Renal cortex interstitium (tissue), 11 donors: Measurements from ENCODE around the gene KATNAL1. TPM values are rescaled to one million over a fixed set of nuclear protein-coding genes. Genes with fewer than 3 reads are reported as not detected.

Experiments
- DNase-seq, 11 donors: peaks; one replicate each; pipeline ENCODE4 v3.0.0-alpha.2; 2013; ENCODE audit warnings: low read depth in 9 of 11, low spot score in 4 of 11; ENCODE audit errors: extremely low read depth in 1 of 11
- polyA plus RNA-seq, 3 donors: library from polyadenylated mRNA; unstranded; fragments of 120-200 nt; gene quantifications; one replicate each; pipeline ENCODE4 v1.2.1, GENCODE V29; 2013; ENCODE audit not compliant: insufficient read length in 3 of 3

Gene KATNAL1
- polyA plus RNA-seq, 3 donors: 12.4 to 14.8 (median 13.4) TPM

DNA sequence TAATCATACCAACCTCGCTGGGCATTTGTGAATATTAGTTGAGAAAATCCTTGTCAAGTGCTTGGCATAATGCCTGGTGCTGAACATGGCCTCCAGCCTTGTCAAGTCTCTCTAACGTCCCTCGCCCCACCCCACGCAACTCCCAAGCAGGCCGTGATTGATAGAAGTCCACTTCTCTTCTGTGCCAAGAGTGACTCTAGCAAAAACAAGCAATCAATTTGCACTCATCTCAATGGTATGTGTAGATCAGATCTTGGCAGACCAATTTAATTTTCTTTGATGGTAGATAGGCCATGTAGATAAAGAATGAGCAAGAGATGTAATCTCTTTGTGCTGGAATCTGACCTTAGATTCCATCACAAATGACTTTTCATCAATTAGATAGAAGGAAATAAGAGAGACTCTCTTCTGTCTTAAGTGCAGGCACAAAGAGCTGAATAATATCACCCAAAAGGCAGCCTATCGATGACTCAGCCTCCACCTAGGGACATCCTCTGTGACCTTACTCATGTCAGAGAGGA is 31.0 kb upstream of the KATNAL1 start:
- no peak for DNase-seq

DNA sequence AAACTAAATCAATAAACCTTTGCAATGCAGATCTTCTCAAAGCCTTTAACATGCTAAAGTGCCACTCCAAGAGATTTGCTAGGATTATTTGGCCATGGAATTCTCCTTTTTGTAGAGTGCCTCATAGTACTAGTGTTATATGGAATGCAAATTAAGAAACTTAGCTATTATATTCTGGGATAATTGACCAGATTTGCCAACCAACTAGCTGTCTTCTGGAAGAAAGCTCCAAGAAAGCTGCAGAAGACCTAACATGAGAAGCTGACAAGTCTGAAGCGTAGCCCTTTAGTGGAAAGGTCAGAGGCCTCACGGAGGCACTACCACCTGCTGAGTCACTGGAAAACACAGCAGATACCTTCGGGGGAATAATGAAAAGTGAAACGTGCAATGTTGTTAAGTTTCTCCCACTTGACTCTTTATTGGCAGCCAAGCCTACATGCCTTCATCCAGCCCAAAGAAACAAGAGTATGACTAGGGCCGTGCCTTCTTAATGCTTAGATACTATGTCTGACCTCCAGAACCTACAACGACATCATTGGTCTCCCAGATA is 29.8 kb upstream of the KATNAL1 start:
- no peak for DNase-seq

DNA sequence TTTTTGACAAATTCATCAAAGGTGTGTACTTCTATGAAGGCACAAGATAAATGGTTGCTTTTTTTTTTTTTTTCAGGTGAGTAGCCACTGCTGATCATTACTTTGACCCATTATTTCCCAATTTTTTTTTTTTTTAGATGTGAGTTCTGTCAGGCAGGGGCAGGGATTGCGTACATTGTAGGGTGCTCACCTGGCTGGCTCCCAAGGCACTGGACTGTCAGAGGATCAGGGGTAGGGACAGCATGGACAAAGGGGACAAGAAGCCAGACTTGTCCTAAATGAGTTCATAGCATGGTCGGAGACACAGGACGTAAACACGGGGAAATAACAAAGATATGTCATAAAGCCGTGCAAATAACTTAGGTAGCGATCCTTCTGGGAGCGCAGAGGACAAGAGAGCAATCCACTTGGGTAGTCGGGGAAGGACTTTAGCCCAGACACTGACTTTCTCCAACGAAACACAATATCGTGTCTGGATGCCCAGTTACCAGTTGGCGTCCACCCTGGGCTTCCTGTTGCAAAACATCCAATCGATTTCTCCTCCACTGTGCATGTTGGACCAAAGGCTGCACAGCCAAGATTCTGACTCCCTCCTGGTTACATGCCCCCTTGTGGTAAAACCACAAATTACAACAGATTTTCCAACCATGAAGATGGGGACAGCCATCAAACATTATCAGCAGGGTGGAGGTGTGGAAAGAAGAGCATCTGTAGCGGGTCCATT is 27.5 kb upstream of the KATNAL1 start:
- no peak for DNase-seq

- DNase-seq: no peak
Observed at GRCh38 chr13:30333616-30334015, 26.3 kb upstream of the KATNAL1 start.

DNA sequence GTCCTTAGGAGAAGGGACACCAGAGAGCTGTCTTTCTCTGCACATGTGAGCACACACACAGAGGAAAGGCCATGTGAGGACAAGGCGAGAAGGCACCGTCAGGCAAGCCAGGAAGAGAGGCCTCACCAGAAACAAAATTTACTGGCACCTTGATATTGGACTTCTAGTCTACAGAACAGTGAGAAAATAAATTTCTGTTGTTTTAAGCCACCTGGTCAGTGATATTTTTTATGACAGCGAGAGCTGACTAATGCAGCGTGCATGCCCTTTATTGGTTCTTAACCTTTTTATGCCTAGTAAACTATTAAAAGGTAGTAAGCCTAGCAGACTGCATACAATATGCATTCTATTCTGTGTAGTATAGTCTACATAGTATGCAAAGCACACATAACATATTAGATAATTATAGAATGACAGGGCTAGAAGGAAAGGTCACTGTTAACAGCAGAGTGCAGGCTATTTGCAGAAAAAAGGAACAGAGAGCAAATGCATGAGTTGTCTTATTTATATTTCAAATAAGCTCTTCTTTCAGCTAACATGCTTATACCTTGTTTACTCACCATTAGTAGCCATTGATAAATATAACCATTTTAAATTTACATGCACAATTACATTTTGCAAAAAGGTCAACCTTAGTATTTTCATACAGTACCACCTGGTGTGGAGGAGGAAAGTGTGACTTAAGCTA is 25.2 kb upstream of the KATNAL1 start:
- no peak for DNase-seq

DNA sequence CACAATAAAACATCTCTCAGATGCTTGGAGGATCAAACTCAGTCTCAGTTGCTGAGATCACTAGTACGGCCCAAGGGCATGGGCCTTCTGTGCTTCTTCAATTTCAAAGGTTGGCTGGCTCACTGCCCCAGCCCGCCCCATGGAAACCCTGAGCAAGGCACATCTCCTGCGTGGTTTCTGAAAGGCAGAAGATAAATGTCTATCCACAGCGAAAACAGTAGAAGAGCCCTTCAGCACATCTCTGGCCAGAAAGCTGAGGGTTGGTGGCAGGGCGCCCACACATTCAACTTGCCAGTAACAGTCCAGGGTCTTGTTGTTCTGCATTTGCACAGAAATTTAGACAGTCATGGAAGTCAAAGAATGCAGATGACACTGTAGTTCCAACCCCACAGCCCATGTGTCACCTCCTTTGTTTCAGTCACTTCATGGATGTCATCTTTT is 24.0 kb upstream of the KATNAL1 start:
- DNase-seq: no peak

- no peak for DNase-seq
Observed at GRCh38 chr13:30329009-30329585, 21.7 kb upstream of the KATNAL1 start.

DNA sequence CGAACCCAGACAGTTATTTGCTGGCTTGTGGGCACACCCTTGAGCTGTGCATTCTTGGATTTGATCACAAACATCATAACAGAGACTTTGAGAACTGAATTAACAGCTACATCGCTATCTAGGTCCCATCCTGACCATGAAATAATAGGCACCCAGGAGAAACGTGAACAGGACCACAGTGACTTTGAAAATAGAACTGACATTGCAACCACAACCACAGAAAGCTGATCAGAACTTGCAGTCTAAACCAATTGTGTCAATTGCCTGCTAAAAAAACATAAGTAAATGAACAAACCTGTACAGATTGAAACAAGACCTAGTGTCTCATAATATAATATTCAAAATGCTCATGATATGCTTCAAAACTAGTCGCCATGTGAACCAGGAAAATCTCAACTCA is 18.3 kb upstream of the KATNAL1 start:
- DNase-seq: no peak

DNA sequence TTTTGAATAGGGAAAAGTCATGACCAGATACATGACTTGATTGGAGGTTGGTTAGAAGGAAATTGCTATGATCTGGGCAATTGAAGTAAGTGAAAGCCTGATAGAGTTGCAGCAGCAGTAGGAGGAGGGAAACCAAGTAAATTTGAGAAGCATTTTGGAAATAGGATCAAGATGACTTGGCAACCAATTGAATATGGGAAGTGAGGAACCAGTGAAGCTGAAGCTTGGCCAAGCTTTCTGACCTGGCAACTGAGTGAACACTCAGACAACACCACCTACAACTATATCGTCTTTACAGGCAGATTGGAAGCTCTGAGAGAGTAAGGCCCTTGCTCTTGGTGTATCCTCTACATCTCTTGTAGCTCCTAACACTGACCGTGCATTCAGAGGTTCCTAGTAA is 16.2 kb upstream of the KATNAL1 start:
- no peak for DNase-seq

- no peak for DNase-seq
Observed at GRCh38 chr13:30322428-30322827, 15.1 kb upstream of the KATNAL1 start.

- DNase-seq: no peak
Observed at GRCh38 chr13:30321256-30321655, 13.9 kb upstream of the KATNAL1 start.

- DNase-seq: no peak
Observed at GRCh38 chr13:30319655-30320054, 12.3 kb upstream of the KATNAL1 start.

GRCh38 chr13:30319130-30319529 is 11.8 kb upstream of the KATNAL1 start:
- DNase-seq: no peak

DNA sequence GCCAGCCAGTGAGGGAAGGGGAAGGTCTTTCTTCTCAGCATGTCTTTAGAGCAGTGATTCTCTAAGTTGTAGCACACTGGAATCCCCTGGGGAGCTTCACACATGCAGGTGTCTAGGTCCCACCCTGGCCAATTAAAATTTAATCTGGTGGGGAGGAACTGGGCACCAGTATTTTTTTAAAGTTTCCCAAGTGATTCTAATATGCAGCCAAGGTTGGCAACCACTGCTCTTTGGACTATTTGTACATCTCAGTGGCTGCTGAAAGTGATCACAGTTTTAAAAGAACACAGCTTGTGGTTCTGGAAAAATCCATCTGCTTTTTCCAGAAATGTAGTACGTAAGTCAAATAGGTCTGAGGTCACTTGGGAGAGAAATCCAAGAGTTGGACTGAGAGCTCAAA is 10.7 kb upstream of the KATNAL1 start:
- DNase-seq: no peak

- DNase-seq: no peak
Observed at GRCh38 chr13:30314562-30314961, 7.2 kb upstream of the KATNAL1 start.

- DNase-seq: no peak
Observed at GRCh38 chr13:30314069-30314468, 6.7 kb upstream of the KATNAL1 start.

DNA sequence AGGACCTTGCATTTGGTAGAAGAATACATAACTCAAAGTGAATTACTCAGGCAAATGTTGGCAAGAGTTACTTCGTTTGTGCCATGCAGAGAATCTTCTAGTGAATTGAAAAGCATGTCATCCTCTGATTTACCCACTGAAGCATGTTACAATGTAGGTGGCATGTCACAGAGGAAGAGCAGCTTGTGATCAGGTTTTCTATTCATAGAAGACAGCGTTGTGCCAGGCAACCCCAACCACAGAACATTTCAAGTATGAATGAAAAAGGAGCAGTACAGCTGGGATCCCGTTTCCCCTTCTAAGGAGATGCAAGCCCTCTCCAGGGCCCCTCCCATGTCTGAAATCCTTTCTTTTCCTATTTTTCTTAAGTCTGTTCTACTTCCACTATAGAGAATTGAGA is 6.0 kb upstream of the KATNAL1 start:
- DNase-seq: no peak

DNA sequence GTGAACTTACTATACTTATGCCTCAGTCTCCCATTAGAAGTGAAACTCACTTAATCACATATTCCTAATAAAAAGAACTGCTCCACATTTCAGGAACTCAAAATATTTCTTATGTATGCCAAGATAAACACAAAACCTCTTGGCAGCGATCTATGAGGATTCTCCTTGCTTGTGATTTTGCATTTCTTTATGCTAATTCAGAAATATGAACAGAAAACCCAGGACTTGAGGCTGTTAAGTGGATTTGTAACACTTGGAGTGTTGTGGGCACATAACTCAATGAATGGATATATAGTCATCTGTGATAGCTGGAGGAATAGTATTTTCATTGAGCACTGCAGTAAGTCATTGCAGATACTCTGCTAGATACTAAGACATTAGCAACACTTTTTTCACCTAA is 5.6 kb upstream of the KATNAL1 start:
- no peak for DNase-seq

- DNase-seq: no peak
Observed at GRCh38 chr13:30308548-30308947, 1.2 kb upstream of the KATNAL1 start.

- DNase-seq: peak in 1 of 11 donors; percentile 8
Observed at GRCh38 chr13:30307971-30308290, 580 bp upstream of the KATNAL1 start.
